Islet of Langerhans (tissue), 1 donor: ENCODE measurements around the gene CDC34.

Experiments
- FAIRE-seq: peaks from one replicate; lab custom pipeline; 2011; peaks lifted over from hg19 to GRCh38; lab: Jason Lieb, UNC

The CDC34 gene

GRCh38 chr19:497869-498510 lies 33.6 kb upstream of the CDC34 start:
- no peak for FAIRE-seq

- no peak for FAIRE-seq
Measured at GRCh38 chr19:498511-498891, 33.1 kb upstream of the CDC34 start.

GRCh38 chr19:498977-499623 lies 32.5 kb upstream of the CDC34 start:
- no peak for FAIRE-seq

GRCh38 chr19:501646-502045 lies 29.9 kb upstream of the CDC34 start:
- FAIRE-seq, result no peak

- FAIRE-seq, result no peak
Measured at GRCh38 chr19:504616-505015, 26.9 kb upstream of the CDC34 start.

- peak; percentile 95 for FAIRE-seq
Measured at GRCh38 chr19:506404-507285, 24.9 kb upstream of the CDC34 start.

- no peak for FAIRE-seq
Measured at GRCh38 chr19:507286-508203, 24.0 kb upstream of the CDC34 start, which contains the start of gene TPGS1. Gene TPGS1, plus strand, starts transcription at chr19:507497. Its CDS starts 10 bp downstream, at chr19:507507.

GRCh38 chr19:508204-509150 lies 23.1 kb upstream of the CDC34 start:
- no peak for FAIRE-seq

- no peak for FAIRE-seq
Measured at GRCh38 chr19:510606-511100, 20.9 kb upstream of the CDC34 start.

GRCh38 chr19:511101-511851 lies 20.3 kb upstream of the CDC34 start:
- no peak for FAIRE-seq

GRCh38 chr19:512547-513365 lies 18.8 kb upstream of the CDC34 start:
- FAIRE-seq, result no peak

- no peak for FAIRE-seq
Measured at GRCh38 chr19:513368-514165, 18.0 kb upstream of the CDC34 start.

GRCh38 chr19:514166-514663 lies 17.3 kb upstream of the CDC34 start:
- no peak for FAIRE-seq

GRCh38 chr19:517721-518597 lies 13.6 kb upstream of the CDC34 start:
- no peak for FAIRE-seq

- FAIRE-seq, result no peak
Measured at GRCh38 chr19:518598-519231, 12.8 kb upstream of the CDC34 start.

- FAIRE-seq, result no peak
Measured at GRCh38 chr19:519449-519865, 12.1 kb upstream of the CDC34 start.
